HL-60 (cell line): ENCODE data around the gene KCNQ5.

Experiments used
- CTCF ChIP-seq: IDR thresholded peaks from one replicate; pipeline ENCODE4 v1.5.1; 2011; ENCODE audit warnings: low read length, control low read depth, inconsistent platforms; ENCODE audit not compliant: insufficient read depth
- GABPA ChIP-seq: IDR thresholded peaks from 2 replicates; pipeline ENCODE4 v1.6.1; 2012; ENCODE audit warnings: low read depth
- POLR2AphosphoS5 ChIP-seq: IDR thresholded peaks from 2 replicates; pipeline ENCODE4 v1.6.1; 2012; ENCODE audit warnings: low read depth

- no peak for TF ChIP-seq CTCF
- TF ChIP-seq POLR2AphosphoS5 = no peak
- no peak for TF ChIP-seq GABPA
These were observed 210.4 kb downstream of the KCNQ5 start for GRCh38 chr6:72832271-72832670.
